ENCODE results near the gene ZNF280C. TPM values are rescaled to one million over a fixed set of nuclear protein-coding genes. Genes with fewer than 3 reads are reported as not detected.

Gene ZNF280C
- total RNA-seq = 1.3 and 2.8 TPM in 2 replicates

GRCh38 chrX:130268449-130269170 is at the start of gene ZNF280C:
Gene ZNF280C, minus strand, starts transcription at chrX:130268899. Its CDS starts 8,450 bp downstream, at chrX:130260449.

GRCh38 chrX:130171446-130172126 is 97.1 kb downstream of the ZNF280C start, which contains the start of gene RAB33A:
Gene RAB33A, plus strand, starts transcription at chrX:130171962. Its CDS starts 101 bp downstream, at chrX:130172063.

GRCh38 chrX:130165703-130166502 is 102.8 kb downstream of the ZNF280C start, which contains the start of gene AIFM1:
Gene AIFM1, minus strand, starts transcription at chrX:130165841. Its CDS starts 185 bp downstream, at chrX:130165656.

Other genes with a start within 250 kb of the ZNF280C start
- gene ELF4, start 158.4 kb downstream of the ZNF280C start, total RNA-seq = 11.2 and 21.6 TPM in 2 replicates
- 17.2 and 23.1 TPM in 2 replicates for gene AIFM1, start 103.1 kb downstream of the ZNF280C start, total RNA-seq
- gene RAB33A, start 96.9 kb downstream of the ZNF280C start, total RNA-seq = 0.19 and 0.49 TPM in 2 replicates
- gene SLC25A14, start 71.0 kb upstream of the ZNF280C start, total RNA-seq = 5.2 and 9.5 TPM in 2 replicates
- not detected in 2 replicates for gene GPR119, start 116.8 kb upstream of the ZNF280C start, total RNA-seq
- gene RBMX2, start 133.1 kb upstream of the ZNF280C start, total RNA-seq = 22.3 and 25.7 TPM in 2 replicates